Ovary (tissue), 9 donors: Measurements from ENCODE around the gene HOMER2. TPM values are rescaled to one million over a fixed set of nuclear protein-coding genes. Genes with fewer than 3 reads are reported as not detected.

Experiments used
- DNase-seq, 5 donors: peaks; one replicate each; pipeline ENCODE4 v3.0.0-alpha.2; 2019 to 2020
- H3K27ac ChIP-seq, 2 donors: fragments of 200-600 bp; one replicate each; pipeline versions ENCODE4 v1.5.1 to v1.8.0; 2019 to 2022
- H3K27me3 ChIP-seq: fragments of 200-600 bp; one replicate; pipeline ENCODE4 v1.8.0; 2022
- H3K36me3 ChIP-seq: fragments of 200-600 bp; sonication (generic); one replicate; pipeline ENCODE4 v1.5.1; 2019
- H3K4me1 ChIP-seq: one replicate; pipeline ENCODE4 v1.8.1; 2013; ENCODE audit warnings: mild to moderate bottlenecking, moderate library complexity; ENCODE audit not compliant: insufficient read depth
- H3K4me3 ChIP-seq: fragments of 200-600 bp; sonication (generic); one replicate; pipeline ENCODE4 v1.5.1; 2017
- H3K9me3 ChIP-seq, 2 donors: fragments of 200-600 bp in 1 of 2; sonication (generic) in 1 of 2; one replicate each; pipeline versions ENCODE4 v1.5.1 to v1.8.1; 2013 to 2019; ENCODE audit warnings: mild to moderate bottlenecking in 1 of 2, moderate library complexity in 1 of 2
- EP300 ChIP-seq: sonication (generic); formaldehyde crosslinking; IDR thresholded peaks from one replicate; pipeline ENCODE4 v1.6.1; 2017; ENCODE audit warnings: antibody characterized with exemption
- POLR2A ChIP-seq: fragments of 450-650 bp; IDR thresholded peaks from one replicate; pipeline ENCODE4 v1.6.1; 2017; ENCODE audit warnings: antibody characterized with exemption, mild to moderate bottlenecking, moderate library complexity
- whole genome bisulfite sequencing, 3 donors: extraction: QIAGEN DNeasy Blood & Tissue Kit in 1 of 3; methylation state at CpG; one replicate each; pipeline versions ENCODE4 v1.1.5 to v1.1.7; 2013 to 2017; 5-methylcytosine and 5-hydroxymethylcytosine counted together
- intact Hi-C, 4 donors: fragments of 100-400 bp; cut with DNase I; formaldehyde crosslinking; loops; one replicate each; pipeline versions ENCODE4 v1.11.0 to v1.15.1; 2022 to 2023
- polyA plus RNA-seq, 2 donors: library from polyadenylated mRNA; stranded (reverse); fragments of 200-250 nt in 1 of 2; fragments of 350-450 nt in 1 of 2; fragmentation: Illumina TruSeq in 1 of 2; extraction: RNeasy Lipid Tissue Mini Kit (QIAGEN cat#74804) in 1 of 2; gene quantifications; one replicate each; pipeline ENCODE4 v1.2.3, GENCODE V29; 2013 to 2014
- total RNA-seq, 7 donors: library from RNA; depleted of rRNA in 2 of 7; stranded (reverse); fragments of >200 nt in 2 of 7; fragmentation: NEBNext Ultra II Directional in 3 of 7; extraction: Animal tissue kit (Norgen Biotek cat#: 25700) in 3 of 7; gene quantifications; one replicate each; pipeline versions ENCODE4 v1.1.0 to v1.2.4, GENCODE V29; 2016 to 2023
- TF ChIP-seq, protein P1 (sequence below), 3 donors: fragments of 450-650 bp in 2 of 3; fragments of 200-600 bp in 1 of 3; IDR thresholded peaks; one replicate each; pipeline versions ENCODE4 v1.5.1 to v1.8.0; 2016 to 2022; ENCODE audit warnings: antibody characterized with exemption in 3 of 3, mild to moderate bottlenecking in 1 of 3
- donor health status: DM: no; HTN: no; CAD: no; lungs with moderate emphysema.
- donor health status: DM: no; HTN: no; CAD: no.
- donor health status: Bipolar disorder and iron deficiency.
- donor health status: DM: yes; HTN: yes; CAD: no.
- donor health status: DM: no; HTN: no; CAD: no.
- donor health status: DM: yes; HTN: yes; CAD: no.

Gene HOMER2
- total and polyA plus RNA-seq, 9 donors, result 3.0 to 60.8 (median 11.0) TPM

DNA sequence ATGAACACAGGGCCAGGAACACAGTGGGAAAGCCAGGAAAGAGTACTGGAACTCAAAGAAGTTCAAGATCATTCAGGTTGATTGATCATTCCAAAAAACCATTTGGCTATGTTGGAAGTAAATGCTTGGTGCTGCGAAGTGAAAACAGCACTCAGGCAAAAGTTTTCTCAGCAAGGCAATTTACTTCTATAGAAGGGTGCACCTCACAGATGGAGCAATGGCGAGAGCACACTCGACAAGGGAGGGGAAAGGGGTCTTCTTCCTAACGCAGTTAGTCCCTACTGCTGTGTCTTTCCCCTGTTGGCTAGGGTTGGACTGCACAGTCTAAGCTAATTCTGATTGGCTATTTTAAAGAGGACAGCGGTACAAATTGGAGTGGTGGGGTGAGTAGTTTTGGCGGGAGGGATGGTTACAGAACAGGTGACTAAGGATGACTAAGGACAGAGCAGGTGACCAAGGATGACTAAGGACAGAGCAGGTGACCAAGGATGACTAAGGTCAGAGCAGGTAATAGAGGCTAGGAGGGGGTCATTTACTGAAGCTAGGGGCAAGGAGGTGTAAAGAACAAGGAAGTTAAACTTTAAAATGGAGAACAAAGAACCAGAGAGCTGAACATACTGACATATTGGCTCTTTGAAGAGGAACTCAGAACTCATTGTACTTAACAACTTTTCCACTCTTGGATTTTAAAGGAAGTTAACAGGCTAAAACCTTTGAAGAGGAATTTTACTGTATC is 43.3 kb downstream of the HOMER2 start:
- H3K36me3 ChIP-seq, result no peaks in the 10 kb centered on the region
- H3K4me3 ChIP-seq, result no peak overlapping the region
- DNase-seq, result no peak
- H3K27me3 ChIP-seq, result no peaks in the 10 kb centered on the region
- WGBS, 3 donors, result 91 to 97% (median 95%) methylated on average over 6 of the region's 6 CpGs
- intact Hi-C loops, result no loop called here
- H3K9me3 ChIP-seq, result no peaks in the 10 kb centered on the region
- TF ChIP-seq EP300, result no peak
- TF ChIP-seq, protein P1, sequence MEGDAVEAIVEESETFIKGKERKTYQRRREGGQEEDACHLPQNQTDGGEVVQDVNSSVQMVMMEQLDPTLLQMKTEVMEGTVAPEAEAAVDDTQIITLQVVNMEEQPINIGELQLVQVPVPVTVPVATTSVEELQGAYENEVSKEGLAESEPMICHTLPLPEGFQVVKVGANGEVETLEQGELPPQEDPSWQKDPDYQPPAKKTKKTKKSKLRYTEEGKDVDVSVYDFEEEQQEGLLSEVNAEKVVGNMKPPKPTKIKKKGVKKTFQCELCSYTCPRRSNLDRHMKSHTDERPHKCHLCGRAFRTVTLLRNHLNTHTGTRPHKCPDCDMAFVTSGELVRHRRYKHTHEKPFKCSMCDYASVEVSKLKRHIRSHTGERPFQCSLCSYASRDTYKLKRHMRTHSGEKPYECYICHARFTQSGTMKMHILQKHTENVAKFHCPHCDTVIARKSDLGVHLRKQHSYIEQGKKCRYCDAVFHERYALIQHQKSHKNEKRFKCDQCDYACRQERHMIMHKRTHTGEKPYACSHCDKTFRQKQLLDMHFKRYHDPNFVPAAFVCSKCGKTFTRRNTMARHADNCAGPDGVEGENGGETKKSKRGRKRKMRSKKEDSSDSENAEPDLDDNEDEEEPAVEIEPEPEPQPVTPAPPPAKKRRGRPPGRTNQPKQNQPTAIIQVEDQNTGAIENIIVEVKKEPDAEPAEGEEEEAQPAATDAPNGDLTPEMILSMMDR (IDR thresholded peaks at IDR 0.05), result no peak
- no peak for TF ChIP-seq POLR2A
- H3K27ac ChIP-seq, result no peak overlapping the region
- H3K4me1 ChIP-seq, result no peaks in the 10 kb centered on the region

DNA sequence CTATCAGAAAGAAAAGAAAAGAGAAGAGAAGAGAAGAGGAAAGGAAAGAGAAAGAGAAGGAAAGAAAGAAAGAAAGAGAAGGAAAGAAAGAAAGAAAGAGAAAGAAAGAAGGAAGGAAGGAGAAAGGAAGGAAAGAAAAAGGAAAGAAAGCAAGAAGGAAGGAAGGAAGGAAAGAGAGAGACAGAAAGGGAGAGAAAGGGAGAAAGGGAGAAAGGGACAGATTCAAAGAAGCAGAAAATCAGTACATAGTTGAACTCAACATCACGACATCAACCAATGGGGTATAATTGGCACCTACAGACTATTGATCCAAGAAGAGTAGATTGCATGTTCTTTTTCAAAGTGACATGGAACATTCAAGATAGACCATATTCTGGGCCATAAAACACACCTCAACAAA is 45.2 kb downstream of the HOMER2 start:
- Histone ChIP-seq H3K27me3 (no peaks in the 10 kb centered on the region), H3K4me1 (no peaks in the 10 kb centered on the region), H3K9me3 (no peaks in the 10 kb centered on the region), H3K4me3 (no peak overlapping the region), H3K27ac (no peak overlapping the region), H3K36me3 (no peaks in the 10 kb centered on the region)
- intact Hi-C loops, result no loop called here
- DNase-seq, result no peak
- WGBS, 3 donors, result 93 to 95% (median 94%) methylated on average over 1 of the region's 1 CpG
- TF ChIP-seq POLR2A (no peak), EP300 (no peak)
- TF ChIP-seq, protein P1 (IDR thresholded peaks at IDR 0.05), result no peak

DNA sequence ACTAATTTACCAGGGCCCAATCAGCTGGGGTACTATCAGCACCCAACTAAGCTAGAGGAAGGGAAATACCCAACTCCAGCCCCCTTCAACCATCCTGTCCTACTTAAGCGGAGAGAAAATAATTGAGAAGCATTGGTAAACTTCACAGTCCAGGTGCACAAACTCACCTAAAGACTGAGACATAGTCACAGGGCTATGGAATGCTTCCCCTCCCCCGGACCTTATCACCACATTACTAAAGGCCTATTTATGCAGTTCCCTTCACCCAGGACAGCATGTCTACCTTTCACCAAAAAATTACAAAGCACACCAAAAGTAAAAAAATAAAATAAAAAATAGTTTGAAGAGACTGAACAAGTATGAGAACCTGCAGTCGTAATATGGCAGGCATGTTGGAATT is 47.9 kb downstream of the HOMER2 start:
- H3K27ac ChIP-seq, result no peak overlapping the region
- WGBS, 3 donors, result 83 to 90% (median 85%) methylated on average over 3 of the region's 3 CpGs
- no peaks in the 10 kb centered on the region for H3K4me1 ChIP-seq
- no peaks in the 10 kb centered on the region for H3K27me3 ChIP-seq
- no peaks in the 10 kb centered on the region for H3K9me3 ChIP-seq
- no peak overlapping the region for H3K4me3 ChIP-seq
- no peak for DNase-seq
- intact Hi-C loops, result no loop called here
- TF ChIP-seq POLR2A (no peak), EP300 (no peak)
- TF ChIP-seq, protein P1 (IDR thresholded peaks at IDR 0.05), result no peak
- H3K36me3 ChIP-seq, result no peaks in the 10 kb centered on the region

DNA sequence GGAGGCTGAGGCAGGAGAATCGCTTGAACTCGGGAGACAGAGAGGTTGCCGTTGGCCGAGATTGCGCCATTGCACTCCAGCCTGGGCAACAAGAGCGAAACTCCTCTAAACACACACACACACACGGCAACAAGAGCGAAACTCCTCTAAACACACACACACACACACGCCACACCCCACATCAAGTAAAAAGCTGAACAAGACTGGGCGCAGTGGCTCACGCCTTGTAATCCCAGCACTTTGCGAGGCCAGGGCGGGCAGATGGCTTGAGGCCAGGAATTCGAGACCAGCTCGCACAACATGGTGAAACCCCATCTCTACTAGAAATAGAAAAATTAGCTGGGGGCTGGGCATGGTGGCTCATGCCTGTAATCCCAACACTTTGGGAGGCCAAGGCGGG is 49.0 kb downstream of the HOMER2 start:
- TF ChIP-seq, protein P1 (IDR thresholded peaks at IDR 0.05), result no peak
- TF ChIP-seq POLR2A (no peak), EP300 (no peak)
- DNase-seq, result no peak
- Histone ChIP-seq H3K36me3 (no peaks in the 10 kb centered on the region), H3K4me1 (no peaks in the 10 kb centered on the region), H3K4me3 (no peak overlapping the region), H3K27me3 (no peaks in the 10 kb centered on the region), H3K9me3 (no peaks in the 10 kb centered on the region), H3K27ac (no peak overlapping the region)
- intact Hi-C loops, result no loop called here
- 95 to 96% (median 96%) methylated on average over 16 of the region's 16 CpGs for WGBS, 3 donors
